Measurements from ENCODE around the gene MPP2.

DNA sequence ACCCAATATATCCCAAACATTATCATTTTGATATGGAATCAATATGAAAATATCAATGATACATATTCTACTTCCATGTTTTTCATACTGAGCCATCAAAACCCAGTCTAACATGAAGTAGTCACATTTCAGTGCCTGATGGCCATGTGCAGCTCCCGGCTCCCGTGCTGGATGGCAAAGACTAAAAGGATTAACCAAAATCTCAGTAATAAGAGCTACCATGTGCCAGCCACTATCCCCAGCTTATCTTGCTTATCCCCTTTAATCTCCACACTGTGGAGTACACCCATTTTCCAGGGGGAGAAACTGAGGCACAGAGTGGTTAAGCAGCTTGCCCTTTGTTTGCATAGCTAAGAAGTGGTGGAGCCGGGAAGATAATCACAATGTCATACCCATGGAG lies 51.2 kb downstream of the MPP2 start:
- TF ChIP-seq SP1 (IDR thresholded peaks at IDR 0.05) (no peak), L3MBTL2 (conservative IDR thresholded peaks at IDR 0.05) (no peak)

All from HEK293T (cell line).